ENCODE measurements around the gene CHDH. TPM values are rescaled to one million over a fixed set of nuclear protein-coding genes. Genes with fewer than 3 reads are reported as not detected.

The CHDH gene
- 1 to 10 TPM in 1 of 2 experiments, under 1 TPM in 1; 0.53 to 1.0 TPM for total RNA-seq

- no peak within 1 kb of the TSS for H3K27ac Mint-ChIP-seq
- H3K36me3 Mint-ChIP-seq = no peaks in the 10 kb centered on the region
- DNase-seq = no peak
- peak; percentile 56 for ATAC-seq
- H3K4me1 Mint-ChIP-seq = peaks cover 6% of the 10 kb centered on the region
- CTCF ChIA-PET = interaction anchor here (1.0 kb wide), 1 partner anchor 117 kb away, joined by 3 read pairs; no protein-coding TSS in a partner anchor
- no peaks in the 10 kb centered on the region for H3K9me3 Mint-ChIP-seq (ENCODE audit: low read depth)
- H3K27me3 Mint-ChIP-seq = peaks cover 64% of the 10 kb centered on the region
- H3K4me3 Mint-ChIP-seq = peak within 1 kb of the TSS; percentile 40
Observed at GRCh38 chr3:53846134-53846850, at the start of gene CHDH, which contains the start of gene IL17RB. Gene CHDH (minus strand): TSS chr3:53846419. CDS start chr3:53824008, 22,411 bp downstream. Gene IL17RB (plus strand): TSS chr3:53846568. CDS start chr3:53846589, 21 bp downstream.

GRCh38 chr3:53892286-53892637 is 46.0 kb upstream of the CHDH start:
- peaks cover 30% of the 10 kb centered on the region for H3K36me3 Mint-ChIP-seq
- H3K4me3 Mint-ChIP-seq = peak overlapping the region; percentile 90
- H3K4me1 Mint-ChIP-seq = peaks cover 45% of the 10 kb centered on the region
- H3K9me3 Mint-ChIP-seq (ENCODE audit: low read depth) = peaks cover 2% of the 10 kb centered on the region
- H3K27ac Mint-ChIP-seq = peak overlapping the region; percentile 99
- ATAC-seq (no peak), DNase-seq (no peak)
- peaks cover 19% of the 10 kb centered on the region for H3K27me3 Mint-ChIP-seq
- CTCF ChIA-PET = interaction anchor here (1.0 kb wide), 1 partner anchor 83 kb away, joined by 3 read pairs; no protein-coding TSS in a partner anchor

- peak within 1 kb of the TSS; percentile 90 for H3K4me3 Mint-ChIP-seq
- CTCF ChIA-PET = interaction anchor here (1.0 to 2.4 kb wide), 2 partner anchors 12 to 82 kb away, joined by 3 to 6 read pairs; no protein-coding TSS in a partner anchor
Observed at GRCh38 chr3:53891497-53892285, 45.5 kb upstream of the CHDH start, which contains the start of gene SELENOK. Gene SELENOK (minus strand): TSS chr3:53891859.

GRCh38 chr3:53890726-53891475 is 44.7 kb upstream of the CHDH start:
- Mint-ChIP-seq H3K27ac (peak overlapping the region; percentile 99), H3K4me1 (peaks cover 50% of the 10 kb centered on the region), H3K36me3 (peaks cover 38% of the 10 kb centered on the region), H3K4me3 (peak overlapping the region; percentile 90), H3K9me3 (ENCODE audit: low read depth) (peaks cover 2% of the 10 kb centered on the region), H3K27me3 (peaks cover 16% of the 10 kb centered on the region)
- DNase-seq (peak; percentile 68), ATAC-seq (peak; percentile 22)
- CTCF ChIA-PET = interaction anchor here (0.9 to 2.4 kb wide), 2 partner anchors 10 to 11 kb away, joined by 4 to 6 read pairs; no protein-coding TSS in a partner anchor

More at GRCh38 chr3:53891497-53892285, 45.5 kb upstream of the CHDH start, which contains the start of gene SELENOK:
- H3K9me3 Mint-ChIP-seq (ENCODE audit: low read depth) = peaks cover 2% of the 10 kb centered on the region
- peak; percentile 99 for DNase-seq
- H3K36me3 Mint-ChIP-seq = peaks cover 35% of the 10 kb centered on the region
- peak within 1 kb of the TSS; percentile 99 for H3K27ac Mint-ChIP-seq
- H3K4me1 Mint-ChIP-seq = peaks cover 50% of the 10 kb centered on the region
- ATAC-seq = peak; percentile 94
- peaks cover 16% of the 10 kb centered on the region for H3K27me3 Mint-ChIP-seq

GRCh38 chr3:53888232-53888631 is 42.0 kb upstream of the CHDH start:
- H3K4me1 Mint-ChIP-seq = peaks cover 48% of the 10 kb centered on the region
- ATAC-seq (no peak), DNase-seq (no peak)
- no peak overlapping the region for H3K27ac Mint-ChIP-seq
- CTCF ChIA-PET = no interaction called here
- peaks cover 2% of the 10 kb centered on the region for H3K9me3 Mint-ChIP-seq (ENCODE audit: low read depth)
- H3K27me3 Mint-ChIP-seq = no peaks in the 10 kb centered on the region
- no peak overlapping the region for H3K4me3 Mint-ChIP-seq
- peaks cover 39% of the 10 kb centered on the region for H3K36me3 Mint-ChIP-seq

- CTCF ChIA-PET = no interaction called here
- no peak for ATAC-seq
- Mint-ChIP-seq H3K4me1 (peaks cover 44% of the 10 kb centered on the region), H3K9me3 (ENCODE audit: low read depth) (peaks cover 2% of the 10 kb centered on the region), H3K27me3 (no peaks in the 10 kb centered on the region), H3K27ac (no peak overlapping the region), H3K36me3 (peaks cover 39% of the 10 kb centered on the region), H3K4me3 (no peak overlapping the region)
- DNase-seq = no peak
Observed at GRCh38 chr3:53887446-53887845, 41.2 kb upstream of the CHDH start.

GRCh38 chr3:53885239-53885638 is 39.0 kb upstream of the CHDH start:
- ATAC-seq (no peak), DNase-seq (no peak)
- CTCF ChIA-PET = no interaction called here
- Mint-ChIP-seq H3K4me3 (no peak overlapping the region), H3K4me1 (peaks cover 40% of the 10 kb centered on the region), H3K9me3 (ENCODE audit: low read depth) (no peaks in the 10 kb centered on the region), H3K27me3 (no peaks in the 10 kb centered on the region), H3K36me3 (peaks cover 36% of the 10 kb centered on the region), H3K27ac (no peak overlapping the region)

- H3K27me3 Mint-ChIP-seq = no peaks in the 10 kb centered on the region
- H3K36me3 Mint-ChIP-seq = peaks cover 39% of the 10 kb centered on the region
- CTCF ChIA-PET = no interaction called here
- DNase-seq (no peak), ATAC-seq (no peak)
- H3K4me3 Mint-ChIP-seq = no peak overlapping the region
- no peaks in the 10 kb centered on the region for H3K9me3 Mint-ChIP-seq (ENCODE audit: low read depth)
- peaks cover 40% of the 10 kb centered on the region for H3K4me1 Mint-ChIP-seq
- H3K27ac Mint-ChIP-seq = no peak overlapping the region
Observed at GRCh38 chr3:53884623-53885022, 38.4 kb upstream of the CHDH start.

- no peak for ATAC-seq
- peak overlapping the region; percentile 51 for H3K27ac Mint-ChIP-seq
- H3K9me3 Mint-ChIP-seq (ENCODE audit: low read depth) = no peaks in the 10 kb centered on the region
- H3K4me3 Mint-ChIP-seq = peak overlapping the region; percentile 97
- peaks cover 38% of the 10 kb centered on the region for H3K36me3 Mint-ChIP-seq
- H3K27me3 Mint-ChIP-seq = no peaks in the 10 kb centered on the region
- H3K4me1 Mint-ChIP-seq = peaks cover 31% of the 10 kb centered on the region
- no peak for DNase-seq
- CTCF ChIA-PET = no interaction called here
Observed at GRCh38 chr3:53883008-53883407, 36.8 kb upstream of the CHDH start.

GRCh38 chr3:53881691-53882593 is 35.7 kb upstream of the CHDH start, which contains the start of gene ACTR8:
Gene ACTR8 (minus strand): TSS chr3:53882152. CDS start chr3:53882101, 51 bp downstream.
- H3K4me1 Mint-ChIP-seq = peaks cover 22% of the 10 kb centered on the region
- DNase-seq = peak; percentile 89
- peak within 1 kb of the TSS; percentile 95 for H3K27ac Mint-ChIP-seq
- H3K4me3 Mint-ChIP-seq = peak within 1 kb of the TSS; percentile 97
- H3K9me3 Mint-ChIP-seq (ENCODE audit: low read depth) = no peaks in the 10 kb centered on the region
- peak; percentile 94 for ATAC-seq
- H3K27me3 Mint-ChIP-seq = no peaks in the 10 kb centered on the region
- H3K36me3 Mint-ChIP-seq = peaks cover 41% of the 10 kb centered on the region
- CTCF ChIA-PET = interaction anchor here (1.0 kb wide), 2 partner anchors 9 to 171 kb away, joined by 3 to 4 read pairs; no protein-coding TSS in a partner anchor

GRCh38 chr3:53880396-53881345 is 34.5 kb upstream of the CHDH start:
- Mint-ChIP-seq H3K9me3 (ENCODE audit: low read depth) (no peaks in the 10 kb centered on the region), H3K36me3 (peaks cover 42% of the 10 kb centered on the region), H3K27ac (peak overlapping the region; percentile 95), H3K4me1 (peaks cover 19% of the 10 kb centered on the region), H3K4me3 (peak overlapping the region; percentile 97), H3K27me3 (no peaks in the 10 kb centered on the region)
- CTCF ChIA-PET = interaction anchor here (1.0 to 1.2 kb wide), 3 partner anchors 10 to 170 kb away, joined by 3 to 6 read pairs (median 4); partner anchors contain the start of gene SELENOK
- DNase-seq (no peak), ATAC-seq (no peak)

Data from activated CD8-positive, alpha-beta memory T cell treated with anti-CD3 and anti-CD28 coated beads, Interleukin-2, amount 10 ng/mL, durations not matched to agents 7 days and 5 days (primary cell).